Gastrocnemius medialis (tissue), 4 donors: ENCODE results near the gene DENND5B.

Source experiments
- POLR2A ChIP-seq, 2 donors: fragments of 450-650 bp; IDR thresholded peaks; one replicate each; pipeline ENCODE4 v1.6.1; 2017; ENCODE audit warnings: antibody characterized with exemption in 2 of 2, mild to moderate bottlenecking in 2 of 2, moderate library complexity in 2 of 2
- TF ChIP-seq, protein P1 (sequence below), 5 experiments: fragments of 450-650 bp in 3 of 5; fragments of 200-600 bp in 2 of 5; sonication (generic) in 2 of 5; IDR thresholded peaks in 4 of 5; conservative IDR thresholded peaks in 1 of 5; 1 replicate in 4 of 5; 2 replicates in 1 of 5; pipeline ENCODE4 v1.5.1; 2016 to 2019; ENCODE audit warnings: antibody characterized with exemption in 5 of 5, mild to moderate bottlenecking in 3 of 5, moderate library complexity in 3 of 5

DNA sequence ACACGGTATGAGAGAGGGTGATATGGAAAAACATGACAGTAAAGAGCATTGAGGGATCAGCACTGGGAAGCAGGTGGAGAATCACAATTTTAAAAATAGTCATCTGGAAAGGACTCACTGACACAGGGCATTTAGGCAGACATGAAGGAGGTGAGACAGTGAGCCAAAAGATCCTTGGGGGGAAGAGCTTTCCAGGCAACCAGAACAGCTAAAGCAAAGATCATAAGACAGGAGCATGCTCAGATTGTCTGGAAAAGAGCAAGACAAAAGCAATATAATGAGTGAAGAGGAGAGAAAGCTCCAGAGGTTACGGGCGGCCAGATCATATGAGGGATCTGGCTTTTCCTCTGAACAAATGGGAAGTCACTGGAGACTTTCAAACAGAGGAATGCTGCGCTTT lies 63.9 kb downstream of the DENND5B start:
- TF ChIP-seq, protein P1, sequence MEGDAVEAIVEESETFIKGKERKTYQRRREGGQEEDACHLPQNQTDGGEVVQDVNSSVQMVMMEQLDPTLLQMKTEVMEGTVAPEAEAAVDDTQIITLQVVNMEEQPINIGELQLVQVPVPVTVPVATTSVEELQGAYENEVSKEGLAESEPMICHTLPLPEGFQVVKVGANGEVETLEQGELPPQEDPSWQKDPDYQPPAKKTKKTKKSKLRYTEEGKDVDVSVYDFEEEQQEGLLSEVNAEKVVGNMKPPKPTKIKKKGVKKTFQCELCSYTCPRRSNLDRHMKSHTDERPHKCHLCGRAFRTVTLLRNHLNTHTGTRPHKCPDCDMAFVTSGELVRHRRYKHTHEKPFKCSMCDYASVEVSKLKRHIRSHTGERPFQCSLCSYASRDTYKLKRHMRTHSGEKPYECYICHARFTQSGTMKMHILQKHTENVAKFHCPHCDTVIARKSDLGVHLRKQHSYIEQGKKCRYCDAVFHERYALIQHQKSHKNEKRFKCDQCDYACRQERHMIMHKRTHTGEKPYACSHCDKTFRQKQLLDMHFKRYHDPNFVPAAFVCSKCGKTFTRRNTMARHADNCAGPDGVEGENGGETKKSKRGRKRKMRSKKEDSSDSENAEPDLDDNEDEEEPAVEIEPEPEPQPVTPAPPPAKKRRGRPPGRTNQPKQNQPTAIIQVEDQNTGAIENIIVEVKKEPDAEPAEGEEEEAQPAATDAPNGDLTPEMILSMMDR (IDR thresholded peaks at IDR 0.05 in 4 of 5, conservative IDR thresholded peaks at IDR 0.05 in 1 of 5), result no peak
- TF ChIP-seq POLR2A (IDR thresholded peaks at IDR 0.05), result no peak
